Measurements from ENCODE around the gene SIN3B.
"Not testable (repeated sequence)": the region's sequence is repeated elsewhere in the genome, so short reads cannot be mapped to it uniquely, and the experiment has no call there.

SIN3B gene

GRCh38 chr19:16862826-16863415 is 33.7 kb downstream of the SIN3B start:
- in situ Hi-C loops (cut with MboI; ENCODE audit: low sequenced_read_pairs): no loop called here

- in situ Hi-C loops (cut with MboI; ENCODE audit: low sequenced_read_pairs): no loop called here
These were observed 38.0 kb downstream of the SIN3B start for GRCh38 chr19:16867211-16867610.

GRCh38 chr19:16868423-16869130 is 39.4 kb downstream of the SIN3B start:
- in situ Hi-C loops (cut with MboI; ENCODE audit: low sequenced_read_pairs): no loop called here

GRCh38 chr19:16869331-16869972 is 40.3 kb downstream of the SIN3B start:
- in situ Hi-C loops (cut with MboI; ENCODE audit: low sequenced_read_pairs): no loop called here

GRCh38 chr19:16871871-16872270 is 42.7 kb downstream of the SIN3B start:
- in situ Hi-C loops (cut with MboI; ENCODE audit: low sequenced_read_pairs): no loop called here

GRCh38 chr19:16872728-16873127 is 43.5 kb downstream of the SIN3B start:
- in situ Hi-C loops (cut with MboI; ENCODE audit: low sequenced_read_pairs): no loop called here

GRCh38 chr19:16873594-16873993 is 44.4 kb downstream of the SIN3B start:
- in situ Hi-C loops (cut with MboI; ENCODE audit: low sequenced_read_pairs): no loop called here

- in situ Hi-C loops (cut with MboI; ENCODE audit: low sequenced_read_pairs): no loop called here
These were observed 45.2 kb downstream of the SIN3B start for GRCh38 chr19:16874250-16874977.

GRCh38 chr19:16874978-16875299 is 45.7 kb downstream of the SIN3B start:
- in situ Hi-C loops (cut with MboI; ENCODE audit: low sequenced_read_pairs): not testable (repeated sequence)

- in situ Hi-C loops (cut with MboI; ENCODE audit: low sequenced_read_pairs): no loop called here
These were observed 46.7 kb downstream of the SIN3B start for GRCh38 chr19:16875584-16876555.

GRCh38 chr19:16876904-16877361 is 47.7 kb downstream of the SIN3B start:
- in situ Hi-C loops (cut with MboI; ENCODE audit: low sequenced_read_pairs): no loop called here

- in situ Hi-C loops (cut with MboI; ENCODE audit: low sequenced_read_pairs): no loop called here
These were observed 48.4 kb downstream of the SIN3B start for GRCh38 chr19:16877581-16877980.

- in situ Hi-C loops (cut with MboI; ENCODE audit: low sequenced_read_pairs): no loop called here
These were observed 49.2 kb downstream of the SIN3B start for GRCh38 chr19:16878181-16878965.

- in situ Hi-C loops (cut with MboI; ENCODE audit: low sequenced_read_pairs): no loop called here
These were observed 51.8 kb downstream of the SIN3B start for GRCh38 chr19:16880884-16881554.

- in situ Hi-C loops (cut with MboI; ENCODE audit: low sequenced_read_pairs): no loop called here
These were observed 52.9 kb downstream of the SIN3B start for GRCh38 chr19:16882146-16882545.

- in situ Hi-C loops (cut with MboI; ENCODE audit: low sequenced_read_pairs): no loop called here
These were observed 54.3 kb downstream of the SIN3B start for GRCh38 chr19:16883522-16883921.

- in situ Hi-C loops (cut with MboI; ENCODE audit: low sequenced_read_pairs): no loop called here
These were observed 56.0 kb downstream of the SIN3B start for GRCh38 chr19:16885166-16885565.

- in situ Hi-C loops (cut with MboI; ENCODE audit: low sequenced_read_pairs): no loop called here
These were observed 57.2 kb downstream of the SIN3B start for GRCh38 chr19:16886305-16886880.

Measured in hTERT RPE-1 (cell line).